GM18907 (cell line): Measurements from ENCODE around the gene DLX4.

Source experiments
- ATAC-seq: cut with Tn5 transposase; IDR thresholded peaks from one replicate; pipeline ENCODE4 v1.9.1; 2021; ENCODE audit warnings: mild to moderate bottlenecking, moderate library complexity; ENCODE audit not compliant: unreplicated experiment

The DLX4 gene

GRCh38 chr17:49946208-49946607 lies 22.8 kb upstream of the DLX4 start:
- ATAC-seq, result no peak

- no peak for ATAC-seq
Measured at GRCh38 chr17:49946964-49947584, 21.9 kb upstream of the DLX4 start.

GRCh38 chr17:49949634-49950033 lies 19.4 kb upstream of the DLX4 start:
- no peak for ATAC-seq

- no peak for ATAC-seq
Measured at GRCh38 chr17:49951362-49952082, 17.5 kb upstream of the DLX4 start.

GRCh38 chr17:49952209-49952911 lies 16.6 kb upstream of the DLX4 start:
- peak; percentile 46 for ATAC-seq

GRCh38 chr17:49952912-49953497 lies 16.0 kb upstream of the DLX4 start:
- ATAC-seq, result no peak

- no peak for ATAC-seq
Measured at GRCh38 chr17:49955157-49955556, 13.8 kb upstream of the DLX4 start.

- no peak for ATAC-seq
Measured at GRCh38 chr17:49956780-49957179, 12.2 kb upstream of the DLX4 start.

GRCh38 chr17:49957350-49957749 lies 11.6 kb upstream of the DLX4 start:
- ATAC-seq, result no peak

GRCh38 chr17:49958723-49959122 lies 10.3 kb upstream of the DLX4 start:
- no peak for ATAC-seq

- no peak for ATAC-seq
Measured at GRCh38 chr17:49959183-49959935, 9.6 kb upstream of the DLX4 start.

GRCh38 chr17:49962599-49963308 lies 6.2 kb upstream of the DLX4 start:
- ATAC-seq, result no peak

GRCh38 chr17:49963309-49963625 lies 5.7 kb upstream of the DLX4 start:
- no peak for ATAC-seq

GRCh38 chr17:49963626-49964302 lies 5.2 kb upstream of the DLX4 start:
- ATAC-seq, result no peak

GRCh38 chr17:49964303-49964768 lies 4.7 kb upstream of the DLX4 start:
- no peak for ATAC-seq

GRCh38 chr17:49964769-49965523 lies 4.0 kb upstream of the DLX4 start:
- ATAC-seq, result no peak

GRCh38 chr17:49965524-49965909 lies 3.5 kb upstream of the DLX4 start:
- ATAC-seq, result no peak

GRCh38 chr17:49966767-49967166 lies 2.2 kb upstream of the DLX4 start:
- no peak for ATAC-seq

- no peak for ATAC-seq
Measured at GRCh38 chr17:49967205-49967604, 1.8 kb upstream of the DLX4 start.
